ENCODE measurements around the gene SMIM5. TPM values are rescaled to one million over a fixed set of nuclear protein-coding genes. Genes with fewer than 3 reads are reported as not detected.

The SMIM5 gene
- total RNA-seq, 1 donor from 2014 or later = 1.7 TPM

GRCh38 chr17:75602644-75603043 is 30.6 kb upstream of the SMIM5 start:
- Histone ChIP-seq H3K36me3 (ENCODE audit: control insufficient read depth, insufficient read depth, low read length) (no peaks in the 10 kb centered on the region), H3K4me3 (ENCODE audit: low read depth, low read length) (no peak overlapping the region), H3K27me3 (ENCODE audit: control insufficient read depth, insufficient read depth, low read length) (peaks cover 2% of the 10 kb centered on the region)
- no peak for DNase-seq (ENCODE audit: low read depth)
- TF ChIP-seq, protein P1, sequence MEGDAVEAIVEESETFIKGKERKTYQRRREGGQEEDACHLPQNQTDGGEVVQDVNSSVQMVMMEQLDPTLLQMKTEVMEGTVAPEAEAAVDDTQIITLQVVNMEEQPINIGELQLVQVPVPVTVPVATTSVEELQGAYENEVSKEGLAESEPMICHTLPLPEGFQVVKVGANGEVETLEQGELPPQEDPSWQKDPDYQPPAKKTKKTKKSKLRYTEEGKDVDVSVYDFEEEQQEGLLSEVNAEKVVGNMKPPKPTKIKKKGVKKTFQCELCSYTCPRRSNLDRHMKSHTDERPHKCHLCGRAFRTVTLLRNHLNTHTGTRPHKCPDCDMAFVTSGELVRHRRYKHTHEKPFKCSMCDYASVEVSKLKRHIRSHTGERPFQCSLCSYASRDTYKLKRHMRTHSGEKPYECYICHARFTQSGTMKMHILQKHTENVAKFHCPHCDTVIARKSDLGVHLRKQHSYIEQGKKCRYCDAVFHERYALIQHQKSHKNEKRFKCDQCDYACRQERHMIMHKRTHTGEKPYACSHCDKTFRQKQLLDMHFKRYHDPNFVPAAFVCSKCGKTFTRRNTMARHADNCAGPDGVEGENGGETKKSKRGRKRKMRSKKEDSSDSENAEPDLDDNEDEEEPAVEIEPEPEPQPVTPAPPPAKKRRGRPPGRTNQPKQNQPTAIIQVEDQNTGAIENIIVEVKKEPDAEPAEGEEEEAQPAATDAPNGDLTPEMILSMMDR (IDR thresholded peaks at IDR 0.05; ENCODE audit: insufficient read depth, low read length, poor library complexity, severe bottlenecking) = no peak

GRCh38 chr17:75603123-75603522 is 30.1 kb upstream of the SMIM5 start:
- DNase-seq (ENCODE audit: low read depth) = no peak
- H3K27me3 ChIP-seq (ENCODE audit: control insufficient read depth, insufficient read depth, low read length) = peaks cover 2% of the 10 kb centered on the region
- H3K36me3 ChIP-seq (ENCODE audit: control insufficient read depth, insufficient read depth, low read length) = no peaks in the 10 kb centered on the region
- H3K4me3 ChIP-seq (ENCODE audit: low read depth, low read length) = no peak overlapping the region
- TF ChIP-seq, protein P1 (IDR thresholded peaks at IDR 0.05; ENCODE audit: insufficient read depth, low read length, poor library complexity, severe bottlenecking) = no peak

GRCh38 chr17:75604034-75604695 is 29.1 kb upstream of the SMIM5 start:
- Histone ChIP-seq H3K27me3 (ENCODE audit: control insufficient read depth, insufficient read depth, low read length) (peaks cover 2% of the 10 kb centered on the region), H3K36me3 (ENCODE audit: control insufficient read depth, insufficient read depth, low read length) (no peaks in the 10 kb centered on the region), H3K4me3 (ENCODE audit: low read depth, low read length) (no peak overlapping the region)
- no peak for DNase-seq (ENCODE audit: low read depth)
- TF ChIP-seq, protein P1 (IDR thresholded peaks at IDR 0.05; ENCODE audit: insufficient read depth, low read length, poor library complexity, severe bottlenecking) = no peak

GRCh38 chr17:75605790-75606189 is 27.4 kb upstream of the SMIM5 start:
- H3K4me3 ChIP-seq (ENCODE audit: low read depth, low read length) = no peak overlapping the region
- peaks cover 2% of the 10 kb centered on the region for H3K27me3 ChIP-seq (ENCODE audit: control insufficient read depth, insufficient read depth, low read length)
- DNase-seq (ENCODE audit: low read depth) = no peak
- no peaks in the 10 kb centered on the region for H3K36me3 ChIP-seq (ENCODE audit: control insufficient read depth, insufficient read depth, low read length)
- TF ChIP-seq, protein P1 (IDR thresholded peaks at IDR 0.05; ENCODE audit: insufficient read depth, low read length, poor library complexity, severe bottlenecking) = no peak

DNA sequence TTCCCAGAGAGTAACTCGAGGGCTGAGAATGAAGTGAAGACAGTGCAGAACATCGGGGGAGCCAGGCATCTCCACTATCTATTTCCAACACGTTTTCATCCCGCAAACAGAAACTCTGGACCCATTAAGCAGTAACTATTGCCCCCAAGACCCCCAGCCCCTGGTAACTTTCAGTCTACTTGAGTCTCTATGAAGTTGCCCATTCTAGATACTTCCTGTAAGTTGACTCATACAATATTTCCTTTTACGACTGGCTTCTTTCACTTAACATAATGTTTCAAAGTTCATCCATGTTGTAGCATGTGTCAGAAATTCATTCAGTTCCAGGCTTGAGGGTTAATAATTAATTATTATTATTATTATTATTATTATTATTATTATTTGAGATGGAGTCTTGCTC is 26.1 kb upstream of the SMIM5 start:
- TF ChIP-seq, protein P1 (IDR thresholded peaks at IDR 0.05; ENCODE audit: insufficient read depth, low read length, poor library complexity, severe bottlenecking) = no peak
- Histone ChIP-seq H3K27me3 (ENCODE audit: control insufficient read depth, insufficient read depth, low read length) (peaks cover 3% of the 10 kb centered on the region), H3K36me3 (ENCODE audit: control insufficient read depth, insufficient read depth, low read length) (no peaks in the 10 kb centered on the region), H3K4me3 (ENCODE audit: low read depth, low read length) (no peak overlapping the region)
- no peak for DNase-seq (ENCODE audit: low read depth)

Measured in kidney epithelial cell (primary cell).